HG03064 (cell line): ENCODE data around the gene SHROOM4.

Experiments used
- ATAC-seq: cut with Tn5 transposase; IDR thresholded peaks from one replicate; pipeline ENCODE4 v1.9.1; 2021; ENCODE audit warnings: low read depth; ENCODE audit not compliant: unreplicated experiment

SHROOM4 gene

DNA sequence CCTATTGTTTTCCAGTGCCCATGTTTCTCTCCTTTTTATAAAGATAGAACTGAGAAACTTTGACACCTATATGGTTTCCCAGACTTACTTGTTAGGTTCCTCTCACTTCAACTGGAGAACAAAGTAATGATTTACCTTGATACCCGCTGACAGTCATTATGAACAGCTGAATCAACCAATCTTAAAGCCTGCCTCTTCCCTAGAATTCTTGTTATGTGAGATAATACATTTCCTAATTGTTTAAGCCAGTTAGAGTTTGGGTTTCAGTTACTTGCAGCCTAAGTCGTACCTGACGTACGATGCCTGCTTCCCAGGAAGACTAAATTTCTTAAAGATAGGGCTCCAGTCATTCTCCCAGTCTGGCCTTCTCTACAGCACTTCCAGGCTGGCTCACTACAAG, 97.3 kb downstream of the SHROOM4 start:
- ATAC-seq = no peak

DNA sequence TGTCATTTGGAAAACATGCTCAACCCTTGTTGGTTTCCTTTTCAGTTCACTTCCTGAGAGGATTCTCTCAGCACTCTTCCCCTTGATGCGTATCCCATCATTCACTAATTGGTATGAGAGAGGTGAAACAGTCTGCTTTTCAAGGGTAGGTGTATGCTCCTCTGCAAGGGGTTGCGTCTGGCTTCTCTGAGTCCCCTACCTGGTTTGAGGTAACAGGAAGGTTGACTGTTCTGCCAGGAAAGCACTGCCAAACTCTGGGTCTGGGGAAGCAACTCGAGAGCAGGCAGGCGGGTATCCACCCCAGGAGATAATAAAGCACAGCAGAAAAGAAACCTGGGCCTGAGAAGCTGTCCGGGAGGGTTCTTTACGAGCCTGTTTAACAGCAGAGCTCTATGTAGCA, 101.2 kb downstream of the SHROOM4 start:
- ATAC-seq = no peak

DNA sequence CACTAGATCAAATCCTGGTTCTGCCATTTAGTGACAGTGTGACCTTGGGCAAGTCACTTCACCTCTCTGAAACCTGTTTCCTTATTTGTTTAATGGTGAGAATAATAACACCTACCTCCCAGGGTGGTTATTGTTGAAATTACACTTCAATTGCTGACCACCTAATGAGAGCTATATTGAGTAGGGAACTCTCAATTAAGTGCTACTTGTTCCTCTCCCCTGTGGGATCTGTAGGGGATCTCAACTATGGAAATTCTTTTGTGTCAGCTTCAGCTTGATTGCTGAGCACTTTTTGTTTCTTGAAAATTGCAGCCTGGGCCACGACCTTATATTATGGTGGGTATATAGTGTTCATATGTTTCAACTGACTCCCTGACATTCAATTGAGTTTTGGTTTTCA, 102.1 kb downstream of the SHROOM4 start:
- no peak for ATAC-seq

DNA sequence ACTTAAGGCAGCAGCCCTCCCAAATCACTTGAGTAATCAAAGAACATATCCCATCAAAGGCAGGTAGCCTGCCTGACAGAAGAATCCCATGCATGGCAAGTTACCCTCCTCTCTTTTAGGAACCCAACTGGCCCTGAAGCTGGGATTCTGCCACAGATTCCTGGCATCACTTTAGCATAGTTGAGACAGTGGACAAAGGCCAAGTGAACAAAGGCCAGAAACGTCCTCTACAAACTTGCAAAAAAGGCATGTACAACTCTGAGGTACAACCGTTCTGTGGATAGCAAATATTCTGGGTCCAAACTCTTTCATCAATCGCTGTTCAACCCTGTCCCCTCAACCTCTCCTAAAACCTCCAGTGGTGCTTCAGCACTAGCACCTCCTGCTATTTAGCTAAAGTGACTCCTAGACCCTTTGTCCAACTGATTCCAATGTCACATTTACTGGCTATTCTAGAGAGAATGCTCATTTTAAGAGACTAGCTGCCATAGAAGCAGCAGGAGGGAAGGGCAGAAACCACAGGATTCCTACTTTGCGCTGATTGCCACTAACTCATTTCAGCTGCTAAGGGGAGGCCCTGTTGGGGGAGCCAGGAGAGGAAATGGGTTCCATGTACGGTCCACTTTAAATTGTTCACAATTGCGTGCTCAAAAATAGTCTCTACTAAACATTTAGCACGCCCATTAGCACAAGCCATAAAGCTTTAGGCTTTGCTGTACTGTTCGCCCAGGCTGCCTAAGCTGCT, 105.9 kb downstream of the SHROOM4 start:
- no peak for ATAC-seq

DNA sequence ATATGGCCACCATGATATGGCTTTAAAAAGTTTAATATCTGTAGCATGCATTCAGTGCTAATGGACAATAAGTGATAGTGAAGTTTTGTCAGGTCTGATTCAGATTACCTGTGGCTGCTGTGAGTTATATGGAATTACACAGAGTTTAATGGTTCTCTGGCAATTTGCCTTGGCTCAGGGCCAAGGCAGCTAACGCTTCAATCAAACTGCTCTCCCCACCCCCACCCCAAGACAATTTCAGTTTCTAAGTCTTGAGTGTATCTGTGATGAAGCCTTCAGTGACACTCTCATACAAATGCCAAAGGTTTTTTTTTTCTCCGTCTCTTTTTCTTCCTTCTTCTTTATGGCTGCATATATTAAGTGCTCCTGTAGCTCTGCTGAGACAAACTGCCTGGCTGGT, 106.6 kb downstream of the SHROOM4 start:
- ATAC-seq = no peak

DNA sequence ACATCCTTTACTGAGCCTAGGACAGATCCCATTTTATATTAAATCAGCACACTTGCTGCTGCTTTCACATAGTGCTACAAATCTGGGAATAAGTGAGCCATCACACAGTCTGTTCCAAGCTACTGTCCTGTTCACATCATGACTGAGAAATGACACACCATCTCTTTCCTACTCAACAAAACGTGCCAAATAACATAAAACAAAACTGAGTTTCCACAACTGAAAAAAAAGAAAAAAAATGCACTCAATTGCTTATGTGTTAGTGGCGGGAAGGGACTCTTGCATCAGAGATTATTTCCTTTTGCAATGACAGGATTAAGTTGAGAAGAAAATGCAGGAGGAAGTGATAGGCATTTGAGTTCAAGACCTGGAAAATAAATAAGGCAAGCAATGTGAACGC, 109.0 kb downstream of the SHROOM4 start:
- ATAC-seq = no peak

DNA sequence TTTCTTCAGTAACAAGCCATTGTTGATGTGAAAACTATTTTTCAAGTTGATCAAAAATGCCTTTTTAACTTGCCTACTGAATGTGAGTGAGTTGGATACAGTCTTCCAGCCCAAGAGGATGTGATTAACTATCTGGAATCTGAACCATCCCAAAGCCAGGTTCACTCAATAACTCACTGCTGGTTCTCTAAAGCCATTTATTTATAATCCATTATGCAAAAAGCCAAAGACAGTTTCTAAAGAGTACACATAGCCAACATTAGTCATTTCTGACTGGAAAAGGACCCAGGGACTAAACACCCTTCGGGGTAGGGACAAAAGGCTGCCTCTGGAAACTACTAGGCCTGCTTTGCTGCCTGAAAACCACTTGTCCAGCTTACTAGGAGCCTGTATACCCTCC, 109.6 kb downstream of the SHROOM4 start:
- ATAC-seq = no peak

DNA sequence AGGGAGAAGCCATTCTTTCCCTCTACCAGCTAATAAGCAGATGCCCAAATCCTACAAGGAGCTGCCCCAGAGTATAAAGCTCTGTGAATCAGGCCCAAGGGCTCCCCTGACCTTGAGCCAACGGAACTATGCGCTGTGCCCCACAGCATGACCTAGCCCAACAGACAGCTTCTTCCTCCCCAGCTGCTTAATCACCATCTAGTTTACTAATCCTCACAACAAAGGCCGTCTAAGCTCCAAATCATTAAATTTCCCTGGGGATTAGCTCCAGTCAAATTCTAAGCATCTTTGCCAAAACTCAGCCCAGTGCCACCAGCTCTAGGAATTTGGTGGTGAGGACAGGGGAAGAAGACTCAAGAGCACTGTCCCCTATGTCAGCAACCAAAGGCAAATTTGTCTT, 113.1 kb downstream of the SHROOM4 start:
- ATAC-seq = no peak

DNA sequence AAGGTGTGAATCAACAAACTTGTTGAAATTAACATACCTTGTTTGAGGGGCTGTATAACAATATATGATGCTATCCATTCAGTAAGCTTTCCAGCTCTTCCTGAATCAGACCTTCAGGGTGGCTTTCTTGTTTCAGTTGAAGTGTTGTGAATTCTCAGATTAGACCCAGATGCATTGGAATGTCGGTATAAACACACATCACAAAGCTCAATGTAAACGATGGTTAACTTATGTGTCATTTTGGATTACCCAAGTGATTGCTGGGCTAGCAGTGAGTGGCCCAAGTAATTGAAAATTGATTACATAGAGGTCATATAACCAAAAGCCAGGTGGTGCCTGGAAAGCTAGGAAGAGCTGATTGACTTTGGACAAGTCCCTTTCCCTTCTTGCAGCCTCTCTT, 115.0 kb downstream of the SHROOM4 start:
- no peak for ATAC-seq

DNA sequence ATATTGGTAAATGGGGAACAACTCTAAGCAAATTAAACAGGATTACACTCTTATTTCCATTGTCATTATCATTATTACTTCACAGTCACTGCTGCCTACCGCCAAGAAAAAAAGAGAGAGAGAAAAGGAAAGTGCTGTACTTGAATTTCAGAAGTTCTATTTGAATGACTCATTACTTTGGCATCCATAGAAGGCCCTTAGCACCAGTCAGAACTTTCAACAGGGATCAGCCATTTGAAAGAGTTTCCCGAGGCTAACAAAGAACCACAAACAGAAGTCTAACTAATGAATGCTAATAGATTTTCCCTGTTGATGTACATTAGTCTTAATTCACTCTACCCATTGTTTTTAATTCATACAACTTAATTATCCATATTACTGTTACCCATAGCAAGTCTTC, 116.3 kb downstream of the SHROOM4 start:
- no peak for ATAC-seq

DNA sequence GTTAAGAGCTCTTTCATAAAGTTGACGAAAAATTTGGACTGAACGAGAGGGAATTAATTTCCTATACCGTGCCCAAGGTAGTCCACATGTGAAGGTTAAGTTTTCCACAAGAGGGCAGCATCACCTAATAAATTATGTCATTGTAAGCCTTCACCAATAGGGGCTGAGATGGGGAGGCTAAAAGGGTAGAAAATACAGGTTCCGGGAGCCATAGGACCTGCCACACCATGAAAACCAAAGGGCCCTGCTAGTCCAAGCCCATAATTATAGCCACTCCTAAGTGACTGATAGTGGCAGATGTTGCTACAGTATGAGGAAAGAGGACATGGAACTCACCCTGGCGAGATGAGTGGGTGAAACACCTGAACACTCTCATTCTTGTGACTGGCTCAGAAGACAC, 122.2 kb downstream of the SHROOM4 start:
- ATAC-seq = no peak

DNA sequence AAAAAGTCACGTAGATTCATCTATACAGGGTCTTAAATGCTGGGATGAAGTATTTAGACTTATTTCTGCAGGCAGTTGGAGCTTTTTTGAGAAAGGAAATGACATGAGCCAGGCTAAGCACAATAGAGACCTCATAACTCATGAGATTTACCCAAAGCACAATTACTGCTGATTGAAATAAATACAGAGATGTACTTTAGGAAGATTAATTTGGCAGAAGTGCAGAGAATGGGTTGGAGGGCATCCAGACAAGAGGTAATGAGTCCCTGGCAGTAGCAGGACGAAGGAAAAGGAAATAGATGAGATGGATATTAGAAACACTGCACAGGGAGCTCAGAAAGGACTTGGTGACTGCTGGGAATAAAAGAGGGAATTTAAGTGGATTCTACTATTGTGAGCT, 129.1 kb downstream of the SHROOM4 start:
- no peak for ATAC-seq

DNA sequence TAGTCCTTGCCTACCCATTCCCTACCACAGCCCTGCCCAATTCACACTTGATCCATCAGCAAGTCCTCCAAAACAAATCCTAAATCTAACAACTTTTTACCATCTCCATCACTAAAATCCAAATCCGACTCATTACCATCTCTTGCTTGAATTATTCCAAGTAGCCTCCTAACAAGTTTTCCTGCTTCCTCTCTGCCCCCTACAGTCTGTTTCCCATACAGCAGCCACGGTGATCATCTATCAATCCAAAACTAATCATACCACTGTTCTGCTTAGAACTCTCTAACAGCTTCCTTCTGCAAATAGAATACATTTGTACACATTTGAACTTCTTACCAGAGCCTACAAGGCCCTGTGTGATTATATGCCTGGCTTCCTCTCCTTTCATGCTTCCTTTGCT, 133.0 kb downstream of the SHROOM4 start:
- ATAC-seq = no peak

DNA sequence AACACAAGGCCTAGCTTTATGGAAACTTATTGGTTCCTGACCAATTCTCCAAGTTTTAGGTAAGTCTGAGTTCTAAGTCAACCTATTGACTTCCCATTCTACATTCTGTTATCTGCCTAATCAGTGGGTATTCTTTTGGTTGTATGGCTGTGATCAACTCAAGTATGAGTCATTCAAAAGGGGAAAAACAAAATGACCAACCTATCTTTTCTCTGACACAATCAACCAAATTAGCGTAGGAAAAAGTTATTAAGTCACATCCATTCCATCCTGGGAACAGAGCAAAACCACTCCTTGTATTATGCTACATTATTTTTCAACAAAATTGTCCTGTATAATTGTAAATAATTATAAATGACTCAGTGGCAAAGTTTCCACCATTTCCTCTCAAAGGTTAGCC, 136.2 kb downstream of the SHROOM4 start:
- no peak for ATAC-seq

DNA sequence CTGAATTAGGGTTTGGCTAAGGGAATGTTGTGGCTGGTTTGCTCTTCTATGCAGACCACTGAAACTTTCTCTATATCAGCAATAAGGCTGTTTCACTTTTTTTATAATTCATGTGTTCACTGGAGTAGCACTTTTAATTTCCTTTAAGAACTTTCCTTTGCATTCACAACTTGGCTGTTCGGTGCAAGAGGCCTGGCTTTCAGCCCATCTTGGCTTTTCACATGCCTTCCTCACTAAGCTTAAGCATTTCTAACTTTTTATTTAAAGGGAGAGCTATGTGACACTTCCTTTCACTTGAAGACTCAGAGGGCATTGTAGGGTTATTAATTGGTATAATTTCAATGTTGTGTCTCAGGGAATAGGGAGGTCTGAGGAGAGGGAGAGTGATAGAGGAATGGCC, 142.3 kb downstream of the SHROOM4 start:
- no peak for ATAC-seq

DNA sequence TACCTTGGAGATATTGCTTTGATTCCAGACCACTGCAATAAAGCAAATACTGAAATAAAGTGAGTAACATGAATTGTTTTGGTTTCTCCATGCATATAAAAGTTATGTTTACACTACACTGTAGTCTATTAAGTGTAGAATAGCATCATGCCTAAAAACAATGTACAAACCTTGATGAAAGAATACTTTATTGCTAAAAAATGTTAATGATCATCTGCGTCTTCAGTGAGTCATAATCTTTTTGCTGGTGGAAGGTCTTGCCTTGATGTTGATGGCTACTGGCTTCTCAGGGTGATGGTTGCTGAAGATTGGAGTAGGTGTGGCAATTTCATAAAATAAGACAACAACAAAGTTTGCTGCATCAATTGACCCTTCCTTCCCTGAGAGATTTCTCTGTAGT, 145.1 kb downstream of the SHROOM4 start:
- ATAC-seq = no peak

DNA sequence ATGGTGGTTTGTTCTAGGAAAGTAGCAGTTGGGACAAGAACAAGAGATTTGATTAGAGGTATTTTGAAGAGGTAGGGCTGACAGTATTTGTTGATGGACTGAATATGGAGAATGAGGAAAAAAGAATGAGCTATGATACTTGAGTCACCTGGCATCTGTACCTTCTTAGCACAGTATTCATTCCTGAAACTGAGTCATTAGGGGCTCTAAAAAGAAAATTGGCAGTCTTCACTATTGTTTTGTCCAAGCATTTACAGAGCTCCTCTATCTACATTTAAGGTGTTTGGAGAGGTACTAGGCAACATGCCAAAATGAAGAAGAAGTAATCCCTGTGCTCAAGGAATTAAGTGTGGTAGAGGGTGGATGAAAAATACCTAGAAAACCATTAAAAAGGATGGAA, 165.8 kb downstream of the SHROOM4 start:
- ATAC-seq = no peak

DNA sequence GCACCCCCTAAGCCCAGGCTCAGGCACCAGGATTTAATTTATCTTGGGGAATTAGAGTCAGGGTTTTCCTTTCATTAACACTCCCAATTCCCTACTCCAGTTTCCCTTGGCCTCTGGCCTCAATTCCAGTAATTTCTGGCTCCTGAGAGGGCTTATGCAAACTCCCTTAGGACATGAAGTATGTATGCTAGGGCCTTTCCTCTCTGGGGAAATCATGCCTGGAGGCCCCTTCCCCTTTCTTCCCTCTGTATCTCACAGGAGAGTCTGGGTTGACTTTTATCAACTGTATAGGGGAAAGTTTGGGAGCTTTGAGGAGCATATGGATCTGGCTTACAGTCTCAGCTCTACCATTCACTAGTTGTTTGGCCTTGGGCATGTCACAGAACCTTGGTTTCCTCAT, 169.5 kb downstream of the SHROOM4 start:
- ATAC-seq = no peak

DNA sequence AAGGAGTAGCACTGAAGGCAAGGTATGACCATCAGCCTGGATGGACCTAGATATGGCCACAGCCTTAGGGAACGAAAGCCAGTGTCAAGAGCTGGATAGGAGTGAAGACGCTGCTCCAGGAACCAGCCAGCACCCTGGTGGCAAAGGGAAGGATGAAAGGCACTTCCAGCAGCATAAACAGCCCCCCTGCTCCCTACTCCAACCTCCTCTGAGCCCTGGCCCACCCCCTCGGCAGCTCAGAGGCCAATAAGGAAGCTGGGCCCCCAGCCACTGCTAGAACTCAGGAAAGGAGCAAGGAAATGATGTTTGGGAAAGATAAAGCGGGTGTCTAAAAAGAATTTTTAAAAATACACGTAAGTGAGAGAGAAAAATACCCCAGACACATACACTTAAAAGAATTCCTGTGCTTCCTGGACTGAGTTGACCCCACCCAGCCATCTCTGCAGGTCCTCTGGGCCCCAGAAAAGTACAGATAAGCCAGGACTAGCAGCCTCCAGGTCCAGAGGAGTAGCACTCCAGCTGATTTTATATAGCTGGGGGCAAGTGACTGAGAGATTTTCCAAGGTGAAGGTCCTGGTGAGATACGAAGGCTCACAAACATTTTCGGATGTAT, 170.4 kb downstream of the SHROOM4 start:
- no peak for ATAC-seq

DNA sequence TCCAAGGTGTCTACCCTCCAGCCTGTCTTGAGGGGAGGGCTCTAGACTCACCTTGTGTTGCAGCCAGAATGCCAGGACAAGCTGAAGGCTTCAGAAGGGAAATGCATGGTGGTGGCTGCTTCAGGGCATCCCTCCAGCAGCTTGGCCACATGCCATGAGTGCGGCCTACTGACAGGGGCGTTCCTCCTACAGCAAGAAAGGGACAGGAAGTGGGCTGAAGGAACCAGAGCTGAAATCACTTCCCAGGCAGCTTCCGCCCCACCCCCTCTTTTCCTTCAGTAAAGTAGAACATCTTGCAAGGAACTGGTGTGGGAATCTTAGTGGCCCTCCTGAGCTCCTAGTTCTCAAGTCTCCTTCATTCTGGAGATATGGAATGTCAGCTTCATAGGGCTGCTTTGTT, 175.9 kb downstream of the SHROOM4 start:
- ATAC-seq = no peak

DNA sequence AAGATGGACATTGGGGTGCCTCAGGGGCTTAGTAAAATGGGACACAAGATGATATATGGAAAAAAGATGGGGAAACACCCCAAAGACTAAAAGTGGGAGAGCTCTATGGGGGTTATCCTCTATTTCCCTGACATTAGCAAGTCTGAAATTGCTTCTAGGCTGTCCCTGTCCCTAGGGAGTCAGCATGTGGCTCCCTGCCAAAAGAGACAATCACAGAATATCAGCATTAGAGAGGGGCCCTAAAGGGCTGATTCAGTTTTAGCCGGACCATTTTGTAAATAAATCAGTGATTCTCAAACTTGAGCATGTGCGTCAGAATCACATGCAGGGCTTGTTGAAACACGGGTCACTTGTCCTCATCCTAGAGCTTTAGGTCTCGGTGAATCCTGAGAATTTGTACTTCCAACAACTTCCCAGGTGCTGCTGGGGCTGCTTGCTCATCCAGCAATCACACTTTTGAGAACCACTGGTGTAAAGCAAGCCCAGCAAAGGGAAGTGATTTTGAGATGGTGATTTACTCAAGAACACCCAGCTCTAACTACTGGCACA, 178.1 kb downstream of the SHROOM4 start:
- no peak for ATAC-seq

DNA sequence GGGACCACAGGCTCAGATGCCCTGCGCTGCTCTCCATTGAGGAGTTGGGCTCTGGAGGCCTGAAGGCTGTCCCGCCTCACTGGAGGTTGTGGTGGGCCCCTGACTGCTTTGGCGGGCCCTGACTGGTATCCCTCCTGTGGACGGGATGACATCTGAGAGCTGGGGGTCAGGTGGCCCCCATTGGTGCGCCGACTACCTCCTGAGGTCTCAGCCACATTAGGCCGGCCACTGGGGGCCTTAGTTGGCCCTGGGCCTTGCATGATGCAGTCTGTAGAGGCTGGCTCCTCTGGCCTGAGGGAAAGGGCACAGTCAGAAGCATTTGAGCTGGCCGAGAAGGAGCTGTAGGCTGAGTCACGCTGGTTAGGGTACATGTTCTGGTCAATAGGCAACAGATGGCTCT, 178.8 kb downstream of the SHROOM4 start:
- no peak for ATAC-seq
